HG03135 (cell line): Measurements from ENCODE around the gene MPO.
A peak's percentile ranks its signal among the peaks of the same experiment; 100 is the strongest.

ENCODE experiments used
- ATAC-seq: cut with Tn5 transposase; IDR thresholded peaks from one replicate; pipeline ENCODE4 v1.9.1; 2021; ENCODE audit warnings: mild to moderate bottlenecking, moderate library complexity; ENCODE audit not compliant: unreplicated experiment

Gene MPO

GRCh38 chr17:58319173-58320162 lies 38.7 kb upstream of the MPO start:
- no peak for ATAC-seq

- ATAC-seq: no peak
These were observed 38.0 kb upstream of the MPO start for GRCh38 chr17:58318627-58319172.

- ATAC-seq: no peak
These were observed 37.3 kb upstream of the MPO start for GRCh38 chr17:58318065-58318481.

GRCh38 chr17:58317421-58318064 lies 36.8 kb upstream of the MPO start:
- ATAC-seq: peak; percentile 57

- ATAC-seq: no peak
These were observed 35.7 kb upstream of the MPO start for GRCh38 chr17:58316260-58316960.

GRCh38 chr17:58315750-58316149 lies 35.0 kb upstream of the MPO start:
- ATAC-seq: no peak

GRCh38 chr17:58315281-58315711 lies 34.6 kb upstream of the MPO start:
- ATAC-seq: no peak

- no peak for ATAC-seq
These were observed 33.9 kb upstream of the MPO start for GRCh38 chr17:58314706-58315015.

- ATAC-seq: no peak
These were observed 33.3 kb upstream of the MPO start for GRCh38 chr17:58313815-58314705.

- ATAC-seq: no peak
These were observed 32.1 kb upstream of the MPO start for GRCh38 chr17:58312829-58313228.

- ATAC-seq: no peak
These were observed 31.4 kb upstream of the MPO start for GRCh38 chr17:58312021-58312630.

- ATAC-seq: no peak
These were observed 30.7 kb upstream of the MPO start for GRCh38 chr17:58311429-58311894.

GRCh38 chr17:58310511-58311428 lies 30.0 kb upstream of the MPO start:
- ATAC-seq: no peak

GRCh38 chr17:58309918-58310259 lies 29.2 kb upstream of the MPO start:
- no peak for ATAC-seq

GRCh38 chr17:58308985-58309917 lies 28.5 kb upstream of the MPO start:
- no peak for ATAC-seq

GRCh38 chr17:58308173-58308984 lies 27.6 kb upstream of the MPO start:
- ATAC-seq: no peak
